Skeletal muscle satellite cell (primary cell): Measurements from ENCODE around the gene SUPT4H1.

Experiments used
- H3K27me3 ChIP-seq: 2 replicates; pipeline ENCODE4 v1.7.0; 2013; ENCODE audit warnings: low read length; ENCODE audit not compliant: control insufficient read depth, insufficient read depth
- H3K36me3 ChIP-seq: 2 replicates; pipeline ENCODE4 v1.7.0; 2013; ENCODE audit warnings: mild to moderate bottlenecking, control low read depth, low read length; ENCODE audit not compliant: insufficient read depth
- H3K4me1 ChIP-seq: 2 replicates; pipeline ENCODE4 v1.7.0; 2013; ENCODE audit warnings: low read length; ENCODE audit not compliant: control insufficient read depth, insufficient read depth
- H3K4me2 ChIP-seq: 2 replicates; pipeline ENCODE4 v1.7.0; 2013; ENCODE audit warnings: mild to moderate bottlenecking, low read length
- H3K4me3 ChIP-seq: 2 replicates; pipeline ENCODE4 v1.7.0; 2013; ENCODE audit warnings: low read length
- H3K9ac ChIP-seq: 2 replicates; pipeline ENCODE4 v1.7.0; 2013; ENCODE audit warnings: mild to moderate bottlenecking, low read depth, low read length, moderate library complexity
- H3K9me3 ChIP-seq: replicated peaks from 2 replicates; pipeline ENCODE4 v1.7.0; 2013; ENCODE audit warnings: mild to moderate bottlenecking, control low read depth, low read length

SUPT4H1 gene

DNA sequence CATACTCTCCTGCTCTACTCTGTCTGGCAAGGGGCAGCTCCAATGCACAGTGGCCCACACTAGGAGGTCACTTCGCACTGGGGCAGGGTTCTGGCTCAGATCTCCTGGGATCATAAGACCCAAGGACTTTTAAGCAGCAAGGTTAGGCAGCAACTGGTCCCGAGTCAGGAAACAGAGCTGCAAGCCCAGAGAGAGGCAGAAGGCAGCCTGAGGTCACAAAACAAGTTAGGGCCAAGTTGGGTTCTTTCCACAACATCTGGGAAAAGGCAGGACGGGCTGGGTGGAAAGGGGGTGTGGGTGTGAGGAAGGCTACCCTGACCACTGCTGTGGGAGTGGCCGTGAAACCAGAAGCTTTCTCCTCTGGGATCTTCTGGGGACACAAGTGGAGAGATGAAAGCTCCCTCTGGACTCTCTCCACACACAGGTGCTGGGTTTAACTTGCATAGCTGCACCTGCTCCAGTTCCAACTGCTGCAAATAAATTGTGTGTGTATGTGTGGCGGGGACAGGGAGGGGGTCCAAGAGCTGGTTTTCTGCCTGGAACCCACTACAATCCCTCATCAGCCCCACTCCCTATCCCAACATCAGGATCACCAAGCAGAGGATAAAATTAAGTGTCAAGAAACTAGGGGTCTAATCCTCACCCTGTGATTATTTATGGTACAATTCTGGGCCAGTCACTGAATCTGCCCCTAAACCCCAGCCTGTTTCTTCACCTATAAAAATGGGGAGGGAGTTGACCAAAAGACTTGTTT, 15.4 kb downstream of the SUPT4H1 start:
- H3K9ac ChIP-seq = no peak overlapping the region
- no peaks in the 10 kb centered on the region for H3K27me3 ChIP-seq
- peaks cover 16% of the 10 kb centered on the region for H3K4me1 ChIP-seq
- no peaks in the 10 kb centered on the region for H3K9me3 ChIP-seq
- no peak overlapping the region for H3K4me3 ChIP-seq
- no peak overlapping the region for H3K4me2 ChIP-seq
- H3K36me3 ChIP-seq = no peaks in the 10 kb centered on the region

DNA sequence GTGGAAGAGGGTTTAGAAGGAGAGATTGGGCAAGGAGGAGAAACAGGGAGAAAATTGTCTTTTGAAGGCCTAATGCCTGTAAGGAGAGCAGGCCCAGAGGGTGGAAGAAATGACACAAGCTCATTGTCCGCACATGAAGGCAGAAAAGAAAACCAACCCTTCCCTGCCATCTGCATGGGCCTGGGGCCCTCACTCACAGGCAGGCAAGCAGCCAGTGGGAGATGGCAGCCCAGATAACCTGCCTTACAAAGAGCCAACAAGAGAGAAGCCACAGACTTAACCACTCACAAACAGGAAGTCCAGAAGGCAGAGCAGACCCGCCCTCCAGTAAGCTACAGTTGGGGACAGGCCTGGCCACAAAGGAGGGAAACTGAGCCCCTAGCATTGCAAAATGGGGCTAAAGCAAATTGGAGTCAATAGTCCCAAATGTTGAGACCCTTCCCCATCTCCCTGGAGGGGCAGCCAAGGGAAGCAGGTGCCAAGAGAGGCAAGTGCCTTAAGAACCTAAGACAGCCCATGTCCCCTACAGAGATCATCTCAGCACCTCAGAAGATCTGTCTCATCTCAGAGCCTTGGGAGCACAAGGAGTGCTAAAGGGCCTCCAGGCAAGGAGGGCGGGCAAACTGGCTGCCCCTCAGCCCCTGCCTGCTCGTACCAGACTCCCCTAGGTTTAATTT, 16.1 kb downstream of the SUPT4H1 start:
- Histone ChIP-seq H3K36me3 (no peaks in the 10 kb centered on the region), H3K27me3 (no peaks in the 10 kb centered on the region), H3K9me3 (no peaks in the 10 kb centered on the region), H3K4me3 (no peak overlapping the region), H3K4me2 (no peak overlapping the region), H3K4me1 (peaks cover 16% of the 10 kb centered on the region), H3K9ac (no peak overlapping the region)

DNA sequence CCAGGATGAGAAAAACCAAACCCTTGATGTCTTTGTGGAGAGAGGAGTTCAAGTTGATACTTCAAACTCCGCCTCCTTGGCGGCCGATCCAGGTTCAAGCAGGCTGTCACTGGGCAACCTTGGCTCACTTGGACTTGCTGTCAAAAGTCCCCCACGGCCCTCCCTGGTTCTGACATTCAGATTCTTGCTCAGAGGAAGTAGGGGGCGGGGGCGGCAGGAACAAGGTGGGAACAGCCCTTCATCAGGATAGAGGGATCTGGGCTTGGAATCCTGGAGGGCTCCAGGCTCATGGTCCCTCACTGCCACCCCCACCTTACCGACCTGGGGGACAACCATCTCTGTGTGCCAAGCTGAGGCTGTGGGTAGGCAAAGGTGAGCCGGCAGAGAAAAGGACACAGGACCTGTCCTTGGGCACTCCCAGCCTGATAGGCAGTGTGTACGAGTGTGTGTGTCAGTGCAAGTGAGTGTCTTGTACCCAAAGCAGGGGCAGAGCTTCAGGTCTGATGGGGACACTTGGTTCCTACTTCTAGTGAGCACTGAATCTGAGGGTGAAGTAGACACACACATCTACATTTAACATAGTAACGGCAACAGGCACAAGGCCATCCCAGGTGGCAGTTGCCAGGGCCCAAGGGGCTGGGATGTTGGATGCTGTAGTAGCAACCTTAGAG, 16.8 kb downstream of the SUPT4H1 start:
- Histone ChIP-seq H3K36me3 (no peaks in the 10 kb centered on the region), H3K27me3 (no peaks in the 10 kb centered on the region), H3K9me3 (no peaks in the 10 kb centered on the region), H3K4me3 (no peak overlapping the region), H3K9ac (no peak overlapping the region), H3K4me2 (no peak overlapping the region), H3K4me1 (peaks cover 16% of the 10 kb centered on the region)

DNA sequence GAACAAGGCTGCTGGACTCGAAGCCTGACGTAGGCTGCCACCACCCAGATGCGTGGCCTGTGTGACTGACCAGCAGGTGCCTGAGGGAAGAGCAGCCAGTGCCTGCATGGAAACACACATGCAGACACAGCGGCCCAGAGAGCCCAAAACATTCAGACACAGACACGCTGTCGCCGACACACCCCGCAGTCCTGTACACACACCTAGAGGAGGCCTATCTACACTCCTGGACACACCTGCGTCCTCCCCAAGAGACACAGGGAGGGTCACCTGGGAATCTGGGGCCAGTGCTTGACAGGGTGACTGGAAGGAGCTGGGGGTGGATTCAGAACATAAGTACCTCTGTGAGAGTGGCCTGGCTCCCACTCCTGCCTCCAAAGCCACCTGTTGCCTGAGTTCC, 17.3 kb downstream of the SUPT4H1 start:
- Histone ChIP-seq H3K4me2 (no peak overlapping the region), H3K27me3 (peaks cover under 1% of the 10 kb centered on the region), H3K9me3 (no peaks in the 10 kb centered on the region), H3K4me3 (no peak overlapping the region), H3K9ac (no peak overlapping the region), H3K36me3 (no peaks in the 10 kb centered on the region), H3K4me1 (peaks cover 16% of the 10 kb centered on the region)

DNA sequence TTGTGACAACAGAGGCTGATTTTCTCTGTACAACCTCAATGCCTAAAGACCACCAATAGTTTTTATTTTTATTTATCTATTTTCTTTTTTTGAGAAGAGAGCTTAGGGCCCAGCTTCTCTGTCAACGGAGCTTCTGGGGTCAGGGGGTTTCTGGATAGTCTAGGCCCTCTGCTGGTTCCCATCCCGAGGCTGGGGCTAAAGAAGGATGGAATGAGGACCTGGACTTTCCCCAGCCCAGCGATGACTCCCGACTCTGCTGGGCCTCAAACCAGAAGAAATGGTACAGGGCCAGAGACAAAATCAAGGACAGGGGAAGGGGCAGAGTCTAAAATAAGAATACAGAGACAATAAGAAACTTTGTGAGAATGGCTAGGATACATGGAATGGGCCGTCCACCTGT, 17.7 kb downstream of the SUPT4H1 start:
- H3K36me3 ChIP-seq = no peaks in the 10 kb centered on the region
- H3K27me3 ChIP-seq = peaks cover 5% of the 10 kb centered on the region
- H3K4me2 ChIP-seq = no peak overlapping the region
- H3K9ac ChIP-seq = no peak overlapping the region
- no peak overlapping the region for H3K4me3 ChIP-seq
- H3K9me3 ChIP-seq = no peaks in the 10 kb centered on the region
- H3K4me1 ChIP-seq = peaks cover 16% of the 10 kb centered on the region

DNA sequence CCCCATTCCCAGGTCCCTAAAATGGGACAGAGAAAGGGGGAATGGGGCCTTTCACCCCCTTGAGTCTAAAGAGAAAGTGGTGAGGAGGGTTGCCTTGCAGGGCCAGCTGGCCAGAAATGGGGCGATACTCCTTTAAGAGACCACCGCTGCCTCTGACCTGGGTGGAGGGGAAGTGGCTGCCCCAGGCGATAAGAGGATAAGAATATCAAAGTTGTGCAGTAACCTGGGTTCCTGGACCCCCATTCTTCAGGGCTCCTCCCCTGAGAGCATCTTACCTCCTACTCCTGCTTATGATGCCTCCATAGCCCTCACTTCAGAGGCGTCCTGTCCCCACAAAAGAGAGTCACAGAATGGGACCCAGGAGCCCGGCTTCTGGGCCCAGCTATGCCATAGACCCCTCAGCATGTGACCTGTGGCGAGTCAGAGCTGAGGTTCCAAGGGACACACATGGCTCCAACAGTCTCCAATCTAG, 18.2 kb downstream of the SUPT4H1 start:
- Histone ChIP-seq H3K4me1 (peaks cover 13% of the 10 kb centered on the region), H3K9ac (no peak overlapping the region), H3K4me2 (no peak overlapping the region), H3K4me3 (no peak overlapping the region), H3K27me3 (peaks cover 10% of the 10 kb centered on the region), H3K9me3 (no peaks in the 10 kb centered on the region), H3K36me3 (no peaks in the 10 kb centered on the region)

DNA sequence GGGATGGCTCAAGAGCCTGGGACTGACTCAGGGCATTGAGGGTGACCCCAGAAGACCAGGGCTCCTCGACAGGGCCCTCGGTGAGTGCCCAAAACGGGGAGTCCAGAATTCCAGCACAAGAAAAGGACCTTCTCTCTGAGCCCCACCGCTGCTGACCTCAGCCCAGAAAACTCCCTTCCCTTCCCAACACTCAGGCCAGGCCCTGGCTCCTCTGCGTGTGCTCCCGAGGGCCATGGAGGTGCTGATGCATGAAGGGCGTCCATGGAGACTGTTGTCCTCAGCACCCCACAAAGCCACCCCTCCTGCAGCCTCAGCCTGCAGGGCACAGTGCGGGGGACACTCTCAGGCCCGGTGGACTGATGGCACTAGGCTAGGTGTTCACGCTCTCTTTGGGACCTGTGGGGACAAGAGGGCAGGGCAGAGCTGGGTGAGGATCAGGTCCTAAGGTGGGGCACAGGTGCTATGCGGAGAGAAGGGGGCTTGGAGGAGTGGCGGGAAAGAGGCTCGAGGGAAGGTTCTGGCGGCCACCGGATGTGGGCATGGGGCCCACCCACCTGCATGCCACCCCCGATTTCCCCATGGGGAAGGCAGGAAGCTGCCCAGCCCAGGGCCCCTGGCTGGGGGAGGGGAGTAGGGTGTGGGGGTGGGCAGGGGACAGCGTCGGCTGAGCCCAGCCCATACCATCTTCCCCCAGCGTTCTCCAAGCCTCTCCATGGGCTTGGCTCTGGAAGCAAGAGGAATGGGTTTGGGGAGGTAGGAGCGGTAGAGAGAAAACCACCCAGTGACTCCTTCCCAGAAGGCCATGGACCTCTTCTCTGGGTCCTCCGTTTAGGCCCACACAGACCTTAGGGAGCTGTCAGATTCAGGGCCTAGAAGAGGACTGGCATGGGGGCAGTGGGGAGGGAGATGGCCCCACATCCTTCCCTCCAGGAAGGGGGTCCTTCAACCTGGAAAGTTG, 18.9 kb downstream of the SUPT4H1 start:
- Histone ChIP-seq H3K4me2 (no peak overlapping the region), H3K4me3 (no peak overlapping the region), H3K9ac (no peak overlapping the region), H3K36me3 (no peaks in the 10 kb centered on the region), H3K27me3 (peaks cover 17% of the 10 kb centered on the region), H3K4me1 (peaks cover 7% of the 10 kb centered on the region), H3K9me3 (no peaks in the 10 kb centered on the region)

DNA sequence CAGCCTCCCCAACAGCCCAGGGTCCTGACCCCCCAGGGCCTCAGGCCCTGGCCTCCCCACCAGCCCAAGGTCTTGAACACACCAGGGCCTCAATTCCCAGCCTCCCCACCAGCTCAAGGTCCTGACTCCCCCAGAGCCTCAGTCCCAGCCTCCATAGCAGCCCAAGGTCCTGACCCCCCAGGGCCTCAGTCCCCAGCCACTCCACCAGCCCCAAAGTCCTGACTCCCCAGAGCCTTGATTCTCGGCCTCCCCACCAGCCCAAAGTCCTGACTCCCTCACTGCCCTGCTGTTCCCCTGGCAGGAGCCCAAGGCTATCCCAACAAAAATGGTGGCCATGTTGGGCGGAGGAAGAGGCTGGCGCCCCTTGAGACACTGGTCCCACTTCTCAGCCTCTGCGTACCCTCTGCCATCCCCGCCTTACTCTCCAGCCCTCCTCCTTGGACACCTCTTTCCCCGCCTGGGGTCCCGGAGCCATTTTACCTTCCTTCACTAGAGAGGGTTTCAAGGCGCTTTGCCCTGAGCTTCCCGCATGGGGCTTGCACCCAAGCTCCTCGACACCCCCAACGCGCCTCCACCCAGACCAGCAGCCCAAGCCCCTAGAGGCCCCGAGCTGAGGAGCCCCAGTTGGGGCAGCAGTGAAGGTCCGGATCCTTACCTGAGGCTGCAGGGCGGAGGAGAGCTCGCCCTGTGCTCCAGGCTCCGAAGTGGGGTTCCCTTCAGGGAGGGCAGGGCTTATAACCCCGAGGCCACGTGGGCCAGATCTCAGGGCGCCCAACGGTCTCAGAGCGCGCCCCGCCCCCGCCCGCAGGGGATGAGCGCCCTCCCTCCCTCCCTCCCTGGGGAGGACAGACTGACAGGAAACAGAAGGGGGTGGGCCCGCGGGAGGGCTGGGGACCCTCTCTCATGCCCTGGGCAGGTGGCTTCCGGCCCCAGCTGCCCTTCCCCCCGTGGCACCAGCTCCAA, 19.9 kb downstream of the SUPT4H1 start:
- Histone ChIP-seq H3K4me3 (no peak overlapping the region), H3K27me3 (peaks cover 25% of the 10 kb centered on the region), H3K4me2 (no peak overlapping the region), H3K9ac (no peak overlapping the region), H3K9me3 (no peaks in the 10 kb centered on the region), H3K4me1 (no peaks in the 10 kb centered on the region), H3K36me3 (no peaks in the 10 kb centered on the region)

DNA sequence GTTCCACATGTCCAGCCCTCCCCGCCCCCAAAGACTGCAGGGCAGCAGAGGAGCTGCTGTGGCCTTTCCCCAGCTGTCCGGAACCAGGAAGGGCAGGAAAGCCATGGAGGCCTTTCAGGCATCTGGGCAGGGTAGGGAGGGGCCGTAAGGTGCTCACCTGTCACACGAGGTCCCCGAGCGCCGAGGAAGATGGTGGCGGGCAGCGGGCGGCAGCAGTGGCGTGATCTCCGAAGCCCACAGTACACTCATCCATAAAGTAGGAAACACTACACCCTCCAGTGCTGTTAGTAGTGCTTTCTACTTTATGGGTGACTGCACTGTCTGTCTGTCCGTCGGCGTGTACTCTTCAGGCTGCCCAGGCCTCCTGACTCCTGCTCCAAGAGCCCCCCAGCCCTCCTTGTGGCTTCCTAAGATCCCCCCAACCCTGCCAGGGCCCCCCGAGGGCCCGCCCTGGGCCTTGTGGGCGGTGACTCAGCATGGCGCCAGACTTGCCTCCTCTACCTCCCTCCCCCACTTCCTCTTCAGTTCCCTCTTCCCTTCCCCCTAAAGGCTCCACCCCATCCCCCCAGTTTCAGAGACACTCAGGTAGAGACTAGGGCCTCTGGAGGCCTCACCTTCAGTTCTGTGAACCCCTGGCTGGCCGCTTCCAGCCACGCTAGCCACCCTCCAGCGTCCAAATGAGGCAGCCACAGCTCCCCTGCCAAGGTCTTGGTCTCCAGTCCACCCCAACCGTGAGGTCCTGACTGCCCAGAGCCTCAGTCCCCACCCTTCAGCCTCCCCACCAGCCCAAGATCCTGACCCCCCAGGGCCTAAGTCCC, 20.8 kb downstream of the SUPT4H1 start:
- Histone ChIP-seq H3K4me3 (no peak overlapping the region), H3K9ac (no peak overlapping the region), H3K9me3 (no peaks in the 10 kb centered on the region), H3K27me3 (peaks cover 32% of the 10 kb centered on the region), H3K4me2 (no peak overlapping the region), H3K4me1 (no peaks in the 10 kb centered on the region), H3K36me3 (no peaks in the 10 kb centered on the region)
